ENCODE measurements around the gene ZNF804A. TPM values are rescaled to one million over a fixed set of nuclear protein-coding genes. Genes with fewer than 3 reads are reported as not detected.

ZNF804A gene
- total RNA-seq, 1 donor from 2014 or later, result 2.7 TPM

- no peak overlapping the region for H3K27ac Mint-ChIP-seq
- H3K4me1 Mint-ChIP-seq, result no peaks in the 10 kb centered on the region
- TF ChIP-seq CTCF (IDR thresholded peaks at IDR 0.05; ENCODE audit: unreplicated experiment), result no peak
- H3K36me3 Mint-ChIP-seq, result no peaks in the 10 kb centered on the region
- no peaks in the 10 kb centered on the region for H3K9me3 Mint-ChIP-seq
- no peak overlapping the region for H3K4me3 Mint-ChIP-seq
- DNase-seq (ENCODE audit: low spot score in 2 of 2, unreplicated experiment in 2 of 2), result no peak
- H3K27me3 Mint-ChIP-seq (ENCODE audit: low read depth), result no peaks in the 10 kb centered on the region
Observed at GRCh38 chr2:184698476-184698875, 100.1 kb downstream of the ZNF804A start.

- no peaks in the 10 kb centered on the region for H3K27me3 Mint-ChIP-seq (ENCODE audit: low read depth)
- peaks cover 1% of the 10 kb centered on the region for H3K36me3 Mint-ChIP-seq
- H3K4me3 Mint-ChIP-seq, result no peak overlapping the region
- no peak for TF ChIP-seq CTCF (IDR thresholded peaks at IDR 0.05; ENCODE audit: unreplicated experiment)
- H3K27ac Mint-ChIP-seq, result no peak overlapping the region
- peaks cover 20% of the 10 kb centered on the region for H3K9me3 Mint-ChIP-seq
- H3K4me1 Mint-ChIP-seq, result no peaks in the 10 kb centered on the region
- no peak for DNase-seq (ENCODE audit: low spot score in 2 of 2, unreplicated experiment in 2 of 2)
Observed at GRCh38 chr2:184721881-184722280, 123.6 kb downstream of the ZNF804A start.

- Mint-ChIP-seq H3K27me3 (ENCODE audit: low read depth) (no peaks in the 10 kb centered on the region), H3K4me1 (no peaks in the 10 kb centered on the region), H3K36me3 (no peaks in the 10 kb centered on the region), H3K9me3 (no peaks in the 10 kb centered on the region), H3K27ac (no peak overlapping the region), H3K4me3 (no peak overlapping the region)
- no peak for DNase-seq (ENCODE audit: low spot score in 2 of 2, unreplicated experiment in 2 of 2)
- TF ChIP-seq CTCF (IDR thresholded peaks at IDR 0.05; ENCODE audit: unreplicated experiment), result no peak
Observed at GRCh38 chr2:184727813-184728212, 129.5 kb downstream of the ZNF804A start.

- H3K9me3 Mint-ChIP-seq, result no peaks in the 10 kb centered on the region
- no peaks in the 10 kb centered on the region for H3K36me3 Mint-ChIP-seq
- no peaks in the 10 kb centered on the region for H3K27me3 Mint-ChIP-seq (ENCODE audit: low read depth)
- no peak overlapping the region for H3K4me3 Mint-ChIP-seq
- TF ChIP-seq CTCF (IDR thresholded peaks at IDR 0.05; ENCODE audit: unreplicated experiment), result no peak
- H3K27ac Mint-ChIP-seq, result no peak overlapping the region
- peaks cover 3% of the 10 kb centered on the region for H3K4me1 Mint-ChIP-seq
- DNase-seq (ENCODE audit: low spot score in 2 of 2, unreplicated experiment in 2 of 2), result no peak
Observed at GRCh38 chr2:184728411-184728810, 130.1 kb downstream of the ZNF804A start.

- no peak for TF ChIP-seq CTCF (IDR thresholded peaks at IDR 0.05; ENCODE audit: unreplicated experiment)
- H3K4me1 Mint-ChIP-seq, result peaks cover 5% of the 10 kb centered on the region
- H3K36me3 Mint-ChIP-seq, result no peaks in the 10 kb centered on the region
- no peak for DNase-seq (ENCODE audit: low spot score in 2 of 2, unreplicated experiment in 2 of 2)
- H3K4me3 Mint-ChIP-seq, result no peak overlapping the region
- H3K27ac Mint-ChIP-seq, result no peak overlapping the region
- no peaks in the 10 kb centered on the region for H3K27me3 Mint-ChIP-seq (ENCODE audit: low read depth)
- no peaks in the 10 kb centered on the region for H3K9me3 Mint-ChIP-seq
Observed at GRCh38 chr2:184729581-184729980, 131.3 kb downstream of the ZNF804A start.

GRCh38 chr2:184730288-184730687 lies 132.0 kb downstream of the ZNF804A start:
- no peaks in the 10 kb centered on the region for H3K27me3 Mint-ChIP-seq (ENCODE audit: low read depth)
- peaks cover 5% of the 10 kb centered on the region for H3K4me1 Mint-ChIP-seq
- H3K4me3 Mint-ChIP-seq, result no peak overlapping the region
- no peak for DNase-seq (ENCODE audit: low spot score in 2 of 2, unreplicated experiment in 2 of 2)
- TF ChIP-seq CTCF (IDR thresholded peaks at IDR 0.05; ENCODE audit: unreplicated experiment), result no peak
- H3K36me3 Mint-ChIP-seq, result no peaks in the 10 kb centered on the region
- H3K27ac Mint-ChIP-seq, result no peak overlapping the region
- no peaks in the 10 kb centered on the region for H3K9me3 Mint-ChIP-seq

All from mesothelial cell of epicardium (in vitro differentiated cells).